Pancreas (tissue), 10 donors: Measurements from ENCODE around the gene NIBAN1. TPM values are rescaled to one million over a fixed set of nuclear protein-coding genes. Genes with fewer than 3 reads are reported as not detected.
A peak's percentile ranks its signal among the peaks of the same experiment; 100 is the strongest.

Experiments used
- ATAC-seq, 4 donors: fragments of 200-7000 bp; cut with Tn5 transposase; one replicate each; pipeline versions ENCODE4 v1.8.0 to v1.9.1; 2020; ENCODE audit warnings: mild to moderate bottlenecking in 4 of 4, moderate library complexity in 4 of 4
- DNase-seq, 6 donors: peaks; one replicate each; pipeline ENCODE4 v3.0.0-alpha.2; 2020
- FAIRE-seq: peaks from 2 replicates; lab custom pipeline; 2012; peaks lifted over from hg19 to GRCh38; lab: Jason Lieb, UNC
- H3K27ac ChIP-seq, 4 donors: fragments of 200-600 bp; sonication (generic); 1 replicate in 3 of 4; 2 replicates in 1 of 4; pipeline versions ENCODE4 v1.5.0 to v1.8.0; 2020
- H3K27me3 ChIP-seq, 4 donors: fragments of 200-600 bp; one replicate each; pipeline ENCODE4 v1.8.0; 2021
- H3K36me3 ChIP-seq, 3 donors: fragments of 200-600 bp; sonication (generic) in 1 of 3; one replicate each; pipeline versions ENCODE4 v1.5.0 to v1.8.0; 2020 to 2021
- H3K4me1 ChIP-seq, 3 donors: fragments of 200-600 bp; one replicate each; pipeline ENCODE4 v1.8.0; 2021
- H3K4me3 ChIP-seq, 4 donors: fragments of 200-600 bp; sonication (generic) in 2 of 4; one replicate each; pipeline versions ENCODE4 v1.5.0 to v1.8.0; 2020 to 2021
- H3K9me3 ChIP-seq, 4 donors: fragments of 200-600 bp; one replicate each; pipeline ENCODE4 v1.8.0; 2021
- CTCF ChIP-seq, 4 donors: fragments of 200-600 bp; sonication (generic) in 3 of 4; IDR thresholded peaks; one replicate each; pipeline versions ENCODE4 v1.5.0 to v1.8.0; 2021; ENCODE audit warnings: antibody characterized with exemption in 4 of 4
- WGBS, 2 donors: extraction: QIAGEN DNeasy Blood & Tissue Kit; methylation state at CpG; one replicate each; pipeline ENCODE4 v1.1.7; 2013; 5-methylcytosine and 5-hydroxymethylcytosine counted together
- intact Hi-C, 3 donors: fragments of 100-400 bp; cut with DNase I; formaldehyde crosslinking; loops; one replicate each; pipeline versions ENCODE4 v1.11.1 to v1.14.2; 2022
- polyA plus RNA-seq, 2 donors: library from polyadenylated mRNA; stranded (reverse); fragments of 200-250 nt; gene quantifications; one replicate each; pipeline ENCODE4 v1.2.3, GENCODE V29; 2013
- total RNA-seq, 6 donors: library from RNA; stranded (reverse); fragmentation: NEBNext Ultra II Directional in 4 of 6; extraction: Animal tissue kit (Norgen Biotek cat#: 25700) in 4 of 6; gene quantifications; one replicate each; pipeline versions ENCODE4 v1.2.1 to v1.2.4, GENCODE V29; 2021 to 2023
- donor health status: healthy with polysubstance abuse.
- donor health status: DM: no; HTN: no; CAD: no; lungs with moderate emphysema.
- donor health status: DM: no; HTN: no; CAD: no.
- donor health status: control.
- donor health status: control.
- donor health status: Bipolar disorder and iron deficiency.
- donor health status: DM: yes; HTN: yes; CAD: no.
- donor health status: DM: no; HTN: no; CAD: no.
- donor health status: DM: no; HTN: no; CAD: no.
- donor health status: DM: yes; HTN: yes; CAD: no.

NIBAN1 gene
- total RNA-seq (10 to 100 TPM; 43.5 to 75.2 (median 57.8) TPM), polyA plus RNA-seq (10 to 100 TPM in 1 of 2 donors, 1 to 10 TPM in 1; 5.7 to 15.5 TPM)

GRCh38 chr1:184974056-184974836 lies at the start of gene NIBAN1:
TSS of gene NIBAN1 (minus strand) at chr1:184974508. CDS start at chr1:184974356, 152 bp downstream.
- H3K27me3 ChIP-seq: no peaks in the 10 kb centered on the region
- 0 to 2% methylated on average over 59 to 70 of the region's 70 CpGs for WGBS, 2 donors
- H3K4me3 ChIP-seq: peak within 1 kb of the TSS; percentile 24 to 76 (median 70)
- no peaks in the 10 kb centered on the region for H3K9me3 ChIP-seq
- DNase-seq (peak; percentile 71 to 86 (median 78)), ATAC-seq (peak; percentile 69 to 77 (median 72)), FAIRE-seq (no peak)
- H3K4me1 ChIP-seq: peaks cover 0 to 20% (median 0%) of the 10 kb centered on the region in 3 donors
- peak within 1 kb of the TSS; percentile 16 to 88 (median 84) for H3K27ac ChIP-seq
- intact Hi-C loops: loop anchor here in 2 of 3 donors (5.0 to 10.0 kb wide), 2 partner anchors 167 to 169 kb away; no protein-coding TSS in a partner anchor
- no peaks in the 10 kb centered on the region for H3K36me3 ChIP-seq
- no peak for TF ChIP-seq CTCF (IDR thresholded peaks at IDR 0.05)

GRCh38 chr1:185017966-185018365 lies 43.7 kb upstream of the NIBAN1 start:
- H3K9me3 ChIP-seq: no peaks in the 10 kb centered on the region
- TF ChIP-seq CTCF (IDR thresholded peaks at IDR 0.05): no peak
- no peak overlapping the region for H3K27ac ChIP-seq
- no peaks in the 10 kb centered on the region for H3K36me3 ChIP-seq
- H3K4me3 ChIP-seq: no peak overlapping the region
- FAIRE-seq: no peak
- WGBS, 2 donors: 88 to 91% methylated on average over 3 of the region's 3 CpGs
- ATAC-seq: no peak
- H3K27me3 ChIP-seq: no peaks in the 10 kb centered on the region
- DNase-seq: no peak
- intact Hi-C loops: no loop called here
- H3K4me1 ChIP-seq: no peaks in the 10 kb centered on the region

- intact Hi-C loops: no loop called here
- TF ChIP-seq CTCF (IDR thresholded peaks at IDR 0.05): no peak
- H3K27ac ChIP-seq: no peak overlapping the region
- FAIRE-seq (no peak), ATAC-seq (peak in 2 of 4 donors; percentile 34 to 42), DNase-seq (no peak)
- no peaks in the 10 kb centered on the region for H3K9me3 ChIP-seq
- H3K36me3 ChIP-seq: no peaks in the 10 kb centered on the region
- no peaks in the 10 kb centered on the region for H3K27me3 ChIP-seq
- no peaks in the 10 kb centered on the region for H3K4me1 ChIP-seq
- no peak overlapping the region for H3K4me3 ChIP-seq
- WGBS, 2 donors: 83 to 92% methylated on average over 2 of the region's 2 CpGs
Observed at GRCh38 chr1:185017338-185017737, 43.0 kb upstream of the NIBAN1 start.

- DNase-seq: no peak
- intact Hi-C loops: no loop called here
- H3K9me3 ChIP-seq: no peaks in the 10 kb centered on the region
- FAIRE-seq: no peak
- H3K36me3 ChIP-seq: no peaks in the 10 kb centered on the region
- 59% methylated on average over 2 of the region's 2 CpGs for WGBS, 2 donors
- no peaks in the 10 kb centered on the region for H3K27me3 ChIP-seq
- TF ChIP-seq CTCF (IDR thresholded peaks at IDR 0.05): no peak
- no peak overlapping the region for H3K27ac ChIP-seq
- no peaks in the 10 kb centered on the region for H3K4me1 ChIP-seq
- ATAC-seq: no peak
- no peak overlapping the region for H3K4me3 ChIP-seq
Observed at GRCh38 chr1:185016880-185017279, 42.6 kb upstream of the NIBAN1 start.

- FAIRE-seq: no peak
- no peak for ATAC-seq
- no peaks in the 10 kb centered on the region for H3K36me3 ChIP-seq
- no peak overlapping the region for H3K27ac ChIP-seq
- no peaks in the 10 kb centered on the region for H3K27me3 ChIP-seq
- DNase-seq: no peak
- H3K9me3 ChIP-seq: no peaks in the 10 kb centered on the region
- H3K4me3 ChIP-seq: no peak overlapping the region
- H3K4me1 ChIP-seq: peaks cover 0 to 3% (median 0%) of the 10 kb centered on the region in 3 donors
- intact Hi-C loops: no loop called here
- WGBS, 2 donors: 95 to 97% methylated on average over 3 of the region's 3 CpGs
- no peak for TF ChIP-seq CTCF (IDR thresholded peaks at IDR 0.05)
Observed at GRCh38 chr1:185015631-185016030, 41.3 kb upstream of the NIBAN1 start.
